Measurements from ENCODE around the gene EI24. TPM values are rescaled to one million over a fixed set of nuclear protein-coding genes. Genes with fewer than 3 reads are reported as not detected.

The EI24 gene
- total and polyA plus RNA-seq, 9 of the 15 experiments (the other 6 are each of a cell fraction or from before 2014, with no cell fraction given): 50.4 to 260 (median 168) TPM

DNA sequence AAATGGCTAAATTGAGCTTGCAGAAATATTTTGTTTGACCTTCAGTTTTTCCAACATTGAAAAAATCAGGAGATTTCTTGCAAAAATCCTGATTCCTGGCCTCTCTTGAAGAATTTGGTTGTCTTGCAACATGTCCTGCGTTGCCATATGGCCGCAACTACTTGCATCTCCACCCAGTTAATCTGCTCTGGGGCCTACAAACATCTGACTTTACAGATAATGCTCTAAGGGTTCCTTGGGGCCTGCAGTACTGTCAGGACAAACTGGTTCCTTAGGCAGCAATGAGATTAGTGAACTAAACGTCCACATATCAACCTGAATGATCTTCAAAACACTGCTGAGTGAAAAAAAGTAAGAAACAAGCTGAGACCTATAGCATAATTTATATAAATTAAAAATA lies 36.6 kb upstream of the EI24 start (continued):
- no peak for TF ChIP-seq TBP (optimal IDR thresholded peaks at IDR 0.05; ENCODE audit: low read depth, low read length)
- TF ChIP-seq, protein P1, sequence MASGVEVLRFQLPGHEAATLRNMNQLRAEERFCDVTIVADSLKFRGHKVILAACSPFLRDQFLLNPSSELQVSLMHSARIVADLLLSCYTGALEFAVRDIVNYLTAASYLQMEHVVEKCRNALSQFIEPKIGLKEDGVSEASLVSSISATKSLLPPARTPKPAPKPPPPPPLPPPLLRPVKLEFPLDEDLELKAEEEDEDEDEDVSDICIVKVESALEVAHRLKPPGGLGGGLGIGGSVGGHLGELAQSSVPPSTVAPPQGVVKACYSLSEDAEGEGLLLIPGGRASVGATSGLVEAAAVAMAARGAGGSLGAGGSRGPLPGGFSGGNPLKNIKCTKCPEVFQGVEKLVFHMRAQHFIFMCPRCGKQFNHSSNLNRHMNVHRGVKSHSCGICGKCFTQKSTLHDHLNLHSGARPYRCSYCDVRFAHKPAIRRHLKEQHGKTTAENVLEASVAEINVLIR (CRISPR knock-in tag; IDR thresholded peaks at IDR 0.05): no peak
- no peak for TF ChIP-seq BCL6 (CRISPR knock-in tag; IDR thresholded peaks at IDR 0.05)
- TF ChIP-seq, protein P2, sequence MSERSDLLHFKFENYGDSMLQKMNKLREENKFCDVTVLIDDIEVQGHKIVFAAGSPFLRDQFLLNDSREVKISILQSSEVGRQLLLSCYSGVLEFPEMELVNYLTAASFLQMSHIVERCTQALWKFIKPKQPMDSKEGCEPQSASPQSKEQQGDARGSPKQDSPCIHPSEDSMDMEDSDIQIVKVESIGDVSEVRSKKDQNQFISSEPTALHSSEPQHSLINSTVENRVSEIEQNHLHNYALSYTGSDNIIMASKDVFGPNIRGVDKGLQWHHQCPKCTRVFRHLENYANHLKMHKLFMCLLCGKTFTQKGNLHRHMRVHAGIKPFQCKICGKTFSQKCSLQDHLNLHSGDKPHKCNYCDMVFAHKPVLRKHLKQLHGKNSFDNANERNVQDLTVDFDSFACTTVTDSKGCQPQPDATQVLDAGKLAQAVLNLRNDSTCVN (CRISPR knock-in tag; IDR thresholded peaks at IDR 0.05): no peak
- TF ChIP-seq, protein P3, sequence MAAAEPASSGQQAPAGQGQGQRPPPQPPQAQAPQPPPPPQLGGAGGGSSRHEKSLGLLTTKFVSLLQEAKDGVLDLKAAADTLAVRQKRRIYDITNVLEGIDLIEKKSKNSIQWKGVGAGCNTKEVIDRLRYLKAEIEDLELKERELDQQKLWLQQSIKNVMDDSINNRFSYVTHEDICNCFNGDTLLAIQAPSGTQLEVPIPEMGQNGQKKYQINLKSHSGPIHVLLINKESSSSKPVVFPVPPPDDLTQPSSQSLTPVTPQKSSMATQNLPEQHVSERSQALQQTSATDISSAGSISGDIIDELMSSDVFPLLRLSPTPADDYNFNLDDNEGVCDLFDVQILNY (CRISPR knock-in tag; IDR thresholded peaks at IDR 0.05): no peak
- no peak for TF ChIP-seq FUS (optimal IDR thresholded peaks at IDR 0.05; ENCODE audit: low read depth, low read length)
- TF ChIP-seq CTBP1 (IDR thresholded peaks at IDR 0.05; ENCODE audit: borderline replicate concordance): peak; percentile 45; the same call in 1 of the 2 replicates
- no peak for TF ChIP-seq PRPF4 (IDR thresholded peaks at IDR 0.05; ENCODE audit: insufficient read depth, low read depth, low read length, poor library complexity, severe bottlenecking)
- no peak for TF ChIP-seq NR2F6 (CRISPR knock-in tag; IDR thresholded peaks at IDR 0.05)
- no peak for TF ChIP-seq ZNF707 (CRISPR knock-in tag; conservative IDR thresholded peaks at IDR 0.05)
- no peak for TF ChIP-seq XRCC5 (IDR thresholded peaks at IDR 0.05; ENCODE audit: low read depth, low read length)
- TF ChIP-seq POLR2B (IDR thresholded peaks at IDR 0.05; ENCODE audit: low read depth, partially characterized antibody): no peak
- peak; percentile 78 for TF ChIP-seq NFIC (IDR thresholded peaks at IDR 0.05)
- TF ChIP-seq CBX8 (IDR thresholded peaks at IDR 0.05; ENCODE audit: borderline replicate concordance, extremely low read depth, low read depth, low read length, poor library complexity, severe bottlenecking): no peak
- TF ChIP-seq, protein P4, sequence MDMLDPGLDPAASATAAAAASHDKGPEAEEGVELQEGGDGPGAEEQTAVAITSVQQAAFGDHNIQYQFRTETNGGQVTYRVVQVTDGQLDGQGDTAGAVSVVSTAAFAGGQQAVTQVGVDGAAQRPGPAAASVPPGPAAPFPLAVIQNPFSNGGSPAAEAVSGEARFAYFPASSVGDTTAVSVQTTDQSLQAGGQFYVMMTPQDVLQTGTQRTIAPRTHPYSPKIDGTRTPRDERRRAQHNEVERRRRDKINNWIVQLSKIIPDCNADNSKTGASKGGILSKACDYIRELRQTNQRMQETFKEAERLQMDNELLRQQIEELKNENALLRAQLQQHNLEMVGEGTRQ (CRISPR knock-in tag; IDR thresholded peaks at IDR 0.05): no peak
- no peak for TF ChIP-seq ZNF561 (CRISPR knock-in tag; conservative IDR thresholded peaks at IDR 0.05)
- TF ChIP-seq, protein P5, sequence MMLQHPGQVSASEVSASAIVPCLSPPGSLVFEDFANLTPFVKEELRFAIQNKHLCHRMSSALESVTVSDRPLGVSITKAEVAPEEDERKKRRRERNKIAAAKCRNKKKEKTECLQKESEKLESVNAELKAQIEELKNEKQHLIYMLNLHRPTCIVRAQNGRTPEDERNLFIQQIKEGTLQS (IDR thresholded peaks at IDR 0.05): 0 out of 2 replicates have a peak, but pooled peaks have one; percentile 25
- TF ChIP-seq, protein P5 (CRISPR knock-in tag; conservative IDR thresholded peaks at IDR 0.05): no peak
- no peak for TF ChIP-seq TCFL5 (CRISPR knock-in tag; conservative IDR thresholded peaks at IDR 0.05)
- TF ChIP-seq, protein P6, sequence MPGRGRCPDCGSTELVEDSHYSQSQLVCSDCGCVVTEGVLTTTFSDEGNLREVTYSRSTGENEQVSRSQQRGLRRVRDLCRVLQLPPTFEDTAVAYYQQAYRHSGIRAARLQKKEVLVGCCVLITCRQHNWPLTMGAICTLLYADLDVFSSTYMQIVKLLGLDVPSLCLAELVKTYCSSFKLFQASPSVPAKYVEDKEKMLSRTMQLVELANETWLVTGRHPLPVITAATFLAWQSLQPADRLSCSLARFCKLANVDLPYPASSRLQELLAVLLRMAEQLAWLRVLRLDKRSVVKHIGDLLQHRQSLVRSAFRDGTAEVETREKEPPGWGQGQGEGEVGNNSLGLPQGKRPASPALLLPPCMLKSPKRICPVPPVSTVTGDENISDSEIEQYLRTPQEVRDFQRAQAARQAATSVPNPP (IDR thresholded peaks at IDR 0.05; ENCODE audit: borderline replicate concordance, insufficient read depth, insufficient read length): no peak
- TF ChIP-seq KLF16 (IDR thresholded peaks at IDR 0.05): peak; percentile 85
- no peak for TF ChIP-seq ARID2 (IDR thresholded peaks at IDR 0.05)
